ENCODE results near the gene CCDC167. TPM values are rescaled to one million over a fixed set of nuclear protein-coding genes. Genes with fewer than 3 reads are reported as not detected.

The CCDC167 gene
- total and polyA plus RNA-seq, 7 donors: 13.8 to 54.0 (median 24.8) TPM

- H3K4me1 ChIP-seq: peaks cover 0 to 21% (median 10%) of the 10 kb centered on the region in 4 donors
- H3K9me3 ChIP-seq: no peaks in the 10 kb centered on the region
- H3K27ac ChIP-seq: peak overlapping the region in 3 of 4 donors; percentile 73 to 82 (median 81)
- peaks cover 6 to 78% (median 21%) of the 10 kb centered on the region in 4 donors for H3K36me3 ChIP-seq
- no peak for TF ChIP-seq CTCF (IDR thresholded peaks at IDR 0.05)
- TF ChIP-seq POLR2AphosphoS5 (IDR thresholded peaks at IDR 0.05): no peak
- no peak for TF ChIP-seq EP300 (IDR thresholded peaks at IDR 0.05)
- TF ChIP-seq POLR2A (IDR thresholded peaks at IDR 0.05): no peak
- no peak for DNase-seq
- WGBS, 2 donors: 91 to 92% methylated on average over 6 of the region's 6 CpGs
- no peak overlapping the region for H3K4me3 ChIP-seq
- intact Hi-C loops (cut with DNase I): no loop called here
- H3K27me3 ChIP-seq: no peaks in the 10 kb centered on the region
These were observed 58.0 kb downstream of the CCDC167 start for GRCh38 chr6:37441651-37442050.

GRCh38 chr6:37438930-37439329 is 60.8 kb downstream of the CCDC167 start:
- peaks cover 0 to 63% (median 11%) of the 10 kb centered on the region in 4 donors for H3K36me3 ChIP-seq
- no peak overlapping the region for H3K4me3 ChIP-seq

GRCh38 chr6:37435816-37436215 is 63.9 kb downstream of the CCDC167 start:
- WGBS, 2 donors: 89 to 93% methylated on average over 5 of the region's 5 CpGs
- Histone ChIP-seq H3K36me3 (peaks cover 0 to 53% (median 11%) of the 10 kb centered on the region in 4 donors), H3K4me1 (peaks cover 0 to 26% (median 24%) of the 10 kb centered on the region in 4 donors), H3K4me3 (no peak overlapping the region), H3K27me3 (no peaks in the 10 kb centered on the region), H3K9me3 (no peaks in the 10 kb centered on the region), H3K27ac (no peak overlapping the region)
- intact Hi-C loops (cut with DNase I): no loop called here
- TF ChIP-seq EP300 (IDR thresholded peaks at IDR 0.05) (no peak), POLR2A (IDR thresholded peaks at IDR 0.05) (no peak), POLR2AphosphoS5 (IDR thresholded peaks at IDR 0.05) (no peak), CTCF (IDR thresholded peaks at IDR 0.05) (no peak)
- DNase-seq: no peak

More at GRCh38 chr6:37438930-37439329, 60.8 kb downstream of the CCDC167 start:
- DNase-seq: no peak
- intact Hi-C loops (cut with DNase I): no loop called here
- TF ChIP-seq EP300 (IDR thresholded peaks at IDR 0.05): no peak
- TF ChIP-seq CTCF (IDR thresholded peaks at IDR 0.05): no peak
- TF ChIP-seq POLR2A (IDR thresholded peaks at IDR 0.05): no peak
- no peak for TF ChIP-seq POLR2AphosphoS5 (IDR thresholded peaks at IDR 0.05)
- Histone ChIP-seq H3K4me1 (peaks cover 0 to 34% (median 26%) of the 10 kb centered on the region in 4 donors), H3K9me3 (no peaks in the 10 kb centered on the region), H3K27me3 (no peaks in the 10 kb centered on the region), H3K27ac (no peak overlapping the region)
- 66 to 79% methylated on average over 1 of the region's 1 CpG for WGBS, 2 donors

- DNase-seq: no peak
- Histone ChIP-seq H3K4me3 (no peak overlapping the region), H3K4me1 (peaks cover 0 to 26% (median 24%) of the 10 kb centered on the region in 4 donors), H3K36me3 (peaks cover 0 to 48% (median 11%) of the 10 kb centered on the region in 4 donors), H3K27me3 (no peaks in the 10 kb centered on the region), H3K27ac (no peak overlapping the region), H3K9me3 (no peaks in the 10 kb centered on the region)
- intact Hi-C loops (cut with DNase I): no loop called here
- WGBS, 2 donors: 87% methylated on average over 4 of the region's 4 CpGs
- TF ChIP-seq POLR2A (IDR thresholded peaks at IDR 0.05) (no peak), EP300 (IDR thresholded peaks at IDR 0.05) (no peak), CTCF (IDR thresholded peaks at IDR 0.05) (no peak), POLR2AphosphoS5 (IDR thresholded peaks at IDR 0.05) (no peak)
These were observed 64.3 kb downstream of the CCDC167 start for GRCh38 chr6:37435373-37435772.

Data from sigmoid colon (tissue), 7 donors.